ACC112 (cell line): Measurements from ENCODE around the gene NGRN.
"Not testable (repeated sequence)": the region's sequence is repeated elsewhere in the genome, so short reads cannot be mapped to it uniquely, and the experiment has no call there.

Experiments
- H2AFZ ChIP-seq: fragments of 200-600 bp; sonication (generic); one replicate; pipeline ENCODE4 v1.6.0; 2017; ENCODE audit warnings: antibody characterized with exemption, low read length; ENCODE audit not compliant: unreplicated experiment
- H3K27ac ChIP-seq: fragments of 200-600 bp; sonication (generic); 2 replicates; pipeline ENCODE4 v1.5.1; 2014; ENCODE audit warnings: low read depth, mild to moderate bottlenecking, antibody characterized with exemption, low read length, moderate library complexity
- H3K27me3 ChIP-seq: fragments of 200-600 bp; sonication (generic); 2 replicates; pipeline ENCODE4 v1.6.1; 2014; ENCODE audit warnings: mild to moderate bottlenecking, antibody characterized with exemption, low read length, moderate library complexity, mixed read lengths; ENCODE audit not compliant: insufficient read depth
- H3K36me3 ChIP-seq: fragments of 200-600 bp; sonication (generic); 2 replicates; pipeline ENCODE4 v1.6.1; 2016; ENCODE audit warnings: mild to moderate bottlenecking, antibody characterized with exemption, low read length, moderate library complexity, mixed read lengths; ENCODE audit not compliant: insufficient read depth
- H3K4me1 ChIP-seq: fragments of 200-600 bp; sonication (generic); one replicate; pipeline ENCODE4 v1.6.1; 2016; ENCODE audit warnings: low read length, mixed read lengths; ENCODE audit not compliant: insufficient read depth, unreplicated experiment, control insufficient read depth
- H3K4me3 ChIP-seq: fragments of 200-600 bp; sonication (generic); 2 replicates; pipeline ENCODE4 v1.5.1; 2014; ENCODE audit warnings: mild to moderate bottlenecking, low read depth, low read length
- H3K79me2 ChIP-seq: fragments of 200-600 bp; sonication (generic); one replicate; pipeline ENCODE4 v1.6.0; 2016; ENCODE audit warnings: low read length; ENCODE audit not compliant: control insufficient read depth, unreplicated experiment, insufficient read depth

Gene NGRN

DNA sequence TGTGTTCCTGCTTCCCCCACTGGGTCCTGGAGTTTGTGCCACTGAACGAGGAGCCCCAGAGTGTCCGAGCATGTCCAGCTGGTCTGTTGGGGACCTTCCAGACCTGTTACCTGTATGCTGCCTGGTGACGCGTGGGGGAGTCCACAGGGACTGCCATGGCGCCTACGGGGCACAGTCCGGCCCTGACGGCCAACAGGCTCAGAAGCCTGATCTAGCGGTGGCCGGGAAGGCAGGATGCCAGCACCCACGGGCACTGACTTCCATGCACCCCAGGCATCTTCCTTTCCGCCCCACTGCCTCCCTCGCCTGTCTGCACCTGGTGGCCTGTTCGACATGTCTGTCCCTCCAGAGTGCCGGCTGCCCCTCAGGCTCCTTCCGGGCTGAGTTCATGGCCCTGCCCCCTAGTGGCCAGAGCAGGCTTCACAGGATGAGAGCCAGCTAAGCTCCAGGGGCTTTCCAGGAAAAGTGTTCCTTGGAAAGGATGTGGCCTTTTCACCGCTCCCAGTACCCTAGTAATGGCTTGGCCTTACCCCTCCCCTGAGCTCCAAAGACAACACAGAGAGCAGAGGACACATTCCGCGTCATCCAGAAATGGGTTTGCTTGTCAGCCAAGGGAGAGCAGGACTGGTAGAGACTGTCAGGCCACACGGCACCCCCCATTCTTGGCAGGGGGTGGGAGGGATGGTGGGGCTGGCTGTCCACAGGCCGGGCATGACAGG is 35.7 kb downstream of the NGRN start:
- H3K79me2 ChIP-seq: no peaks in the 10 kb centered on the region
- H3K4me3 ChIP-seq: no peak overlapping the region
- no peak overlapping the region for H3K27ac ChIP-seq
- no peak overlapping the region for H2AFZ ChIP-seq
- no peaks in the 10 kb centered on the region for H3K36me3 ChIP-seq
- H3K27me3 ChIP-seq: no peaks in the 10 kb centered on the region
- H3K4me1 ChIP-seq: peaks cover 5% of the 10 kb centered on the region

DNA sequence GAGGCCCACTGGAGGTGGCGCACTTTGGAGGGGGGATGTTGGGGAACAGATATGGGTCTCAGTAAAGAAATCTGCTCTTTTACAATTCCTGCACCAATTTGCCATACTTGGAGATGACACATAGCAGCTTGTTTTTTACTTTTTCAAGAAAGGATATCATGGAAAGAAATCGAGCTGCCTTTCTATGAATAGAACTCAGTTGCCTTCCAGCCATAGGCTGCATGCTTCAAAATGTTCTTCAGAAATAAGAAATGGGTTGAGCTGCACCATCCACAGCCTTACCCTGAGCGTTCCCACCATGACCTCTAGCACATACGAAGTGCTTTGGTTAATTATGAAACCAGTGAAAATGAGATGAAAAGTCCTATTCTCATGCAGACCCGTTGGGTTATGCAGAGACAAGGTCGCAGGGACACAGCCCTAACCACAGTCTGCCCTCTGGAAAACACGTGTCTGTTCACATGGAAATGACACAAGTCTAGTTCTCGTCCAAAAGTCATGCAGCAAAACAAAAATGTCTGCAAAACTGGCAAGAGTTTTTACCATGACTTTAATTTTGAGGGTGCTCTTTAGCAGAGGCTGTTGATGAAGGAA is 36.3 kb downstream of the NGRN start:
- H3K79me2 ChIP-seq: no peaks in the 10 kb centered on the region
- no peak overlapping the region for H2AFZ ChIP-seq
- no peak overlapping the region for H3K27ac ChIP-seq
- H3K4me1 ChIP-seq: peaks cover 4% of the 10 kb centered on the region
- no peaks in the 10 kb centered on the region for H3K36me3 ChIP-seq
- no peak overlapping the region for H3K4me3 ChIP-seq
- H3K27me3 ChIP-seq: no peaks in the 10 kb centered on the region

- not testable (repeated sequence) for H3K27me3 ChIP-seq
Observed at GRCh38 chr15:90305355-90305754, 39.9 kb downstream of the NGRN start.

GRCh38 chr15:90305932-90306331 is 40.5 kb downstream of the NGRN start:
- Histone ChIP-seq H3K27me3 (no peaks in the 10 kb centered on the region), H3K4me1 (peaks cover 4% of the 10 kb centered on the region), H2AFZ (peak overlapping the region; percentile 56), H3K4me3 (no peak overlapping the region), H3K27ac (no peak overlapping the region), H3K36me3 (no peaks in the 10 kb centered on the region), H3K79me2 (no peaks in the 10 kb centered on the region)

More at GRCh38 chr15:90305355-90305754, 39.9 kb downstream of the NGRN start:
- not testable (repeated sequence) for H3K4me1 ChIP-seq, H2AFZ ChIP-seq, H3K36me3 ChIP-seq, H3K27ac ChIP-seq, H3K79me2 ChIP-seq, H3K4me3 ChIP-seq

- Histone ChIP-seq H3K4me3 (no peak overlapping the region), H3K79me2 (no peaks in the 10 kb centered on the region), H3K27ac (no peak overlapping the region), H3K27me3 (no peaks in the 10 kb centered on the region), H3K4me1 (peaks cover 4% of the 10 kb centered on the region), H2AFZ (no peak overlapping the region), H3K36me3 (no peaks in the 10 kb centered on the region)
Observed at GRCh38 chr15:90306560-90306959, 41.1 kb downstream of the NGRN start.

- H3K27me3 ChIP-seq: no peaks in the 10 kb centered on the region
- H3K4me1 ChIP-seq: peaks cover 4% of the 10 kb centered on the region
- H3K4me3 ChIP-seq: no peak overlapping the region
- no peak overlapping the region for H3K27ac ChIP-seq
- no peaks in the 10 kb centered on the region for H3K79me2 ChIP-seq
- no peaks in the 10 kb centered on the region for H3K36me3 ChIP-seq
- H2AFZ ChIP-seq: no peak overlapping the region
Observed at GRCh38 chr15:90307661-90308060, 42.2 kb downstream of the NGRN start.

GRCh38 chr15:90309020-90309419 is 43.5 kb downstream of the NGRN start:
- no peak overlapping the region for H2AFZ ChIP-seq
- H3K79me2 ChIP-seq: no peaks in the 10 kb centered on the region

GRCh38 chr15:90315278-90315982 is 50.0 kb downstream of the NGRN start:
- H3K27ac ChIP-seq: peak overlapping the region; percentile 71

More at GRCh38 chr15:90309020-90309419, 43.5 kb downstream of the NGRN start:
- Histone ChIP-seq H3K4me3 (no peak overlapping the region), H3K36me3 (no peaks in the 10 kb centered on the region), H3K27ac (no peak overlapping the region), H3K4me1 (peaks cover 4% of the 10 kb centered on the region), H3K27me3 (no peaks in the 10 kb centered on the region)

GRCh38 chr15:90316139-90316538 is 50.7 kb downstream of the NGRN start:
- Histone ChIP-seq H2AFZ (peak overlapping the region; percentile 36), H3K27me3 (no peaks in the 10 kb centered on the region), H3K4me3 (no peak overlapping the region), H3K27ac (peak overlapping the region; percentile 71), H3K79me2 (no peaks in the 10 kb centered on the region), H3K4me1 (peaks cover 11% of the 10 kb centered on the region), H3K36me3 (no peaks in the 10 kb centered on the region)

More at GRCh38 chr15:90315278-90315982, 50.0 kb downstream of the NGRN start:
- H3K4me3 ChIP-seq: no peak overlapping the region
- H3K36me3 ChIP-seq: no peaks in the 10 kb centered on the region
- no peaks in the 10 kb centered on the region for H3K79me2 ChIP-seq
- H3K4me1 ChIP-seq: peaks cover 11% of the 10 kb centered on the region
- H3K27me3 ChIP-seq: no peaks in the 10 kb centered on the region
- peak overlapping the region; percentile 36 for H2AFZ ChIP-seq

DNA sequence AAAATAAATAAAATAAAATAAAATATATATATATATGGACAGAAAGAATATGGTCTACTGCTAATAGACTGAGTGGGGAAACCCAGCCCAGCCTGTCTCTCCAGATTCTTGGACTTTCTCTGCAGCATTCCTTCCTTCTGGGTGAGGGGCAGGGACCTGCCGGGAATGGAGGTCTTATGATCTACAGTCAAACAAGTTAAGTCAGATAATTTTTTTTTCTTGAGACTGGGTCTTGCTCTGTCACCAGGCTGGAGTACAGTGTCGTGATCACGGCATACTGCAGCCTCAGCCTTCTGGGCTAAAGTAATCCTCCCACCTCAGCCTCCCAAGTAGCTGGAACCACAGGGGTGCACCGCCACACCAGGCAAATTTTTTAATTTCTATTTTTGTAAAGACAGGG is 53.1 kb downstream of the NGRN start:
- Histone ChIP-seq H3K36me3 (no peaks in the 10 kb centered on the region), H3K79me2 (no peaks in the 10 kb centered on the region), H3K27ac (no peak overlapping the region), H3K4me3 (no peak overlapping the region), H3K4me1 (peaks cover 11% of the 10 kb centered on the region), H3K27me3 (no peaks in the 10 kb centered on the region), H2AFZ (no peak overlapping the region)
